GM20431 (cell line): ENCODE measurements around the gene JMJD8.

Experiments
- in situ Hi-C: fragments of 300-500 bp; cut with MseI, MboI; formaldehyde crosslinking; loops from one replicate; pipeline ENCODE4 v1.15.0; 2020; ENCODE audit warnings: low sequenced_read_pairs; ENCODE audit not compliant: unreplicated experiment

Gene JMJD8

DNA sequence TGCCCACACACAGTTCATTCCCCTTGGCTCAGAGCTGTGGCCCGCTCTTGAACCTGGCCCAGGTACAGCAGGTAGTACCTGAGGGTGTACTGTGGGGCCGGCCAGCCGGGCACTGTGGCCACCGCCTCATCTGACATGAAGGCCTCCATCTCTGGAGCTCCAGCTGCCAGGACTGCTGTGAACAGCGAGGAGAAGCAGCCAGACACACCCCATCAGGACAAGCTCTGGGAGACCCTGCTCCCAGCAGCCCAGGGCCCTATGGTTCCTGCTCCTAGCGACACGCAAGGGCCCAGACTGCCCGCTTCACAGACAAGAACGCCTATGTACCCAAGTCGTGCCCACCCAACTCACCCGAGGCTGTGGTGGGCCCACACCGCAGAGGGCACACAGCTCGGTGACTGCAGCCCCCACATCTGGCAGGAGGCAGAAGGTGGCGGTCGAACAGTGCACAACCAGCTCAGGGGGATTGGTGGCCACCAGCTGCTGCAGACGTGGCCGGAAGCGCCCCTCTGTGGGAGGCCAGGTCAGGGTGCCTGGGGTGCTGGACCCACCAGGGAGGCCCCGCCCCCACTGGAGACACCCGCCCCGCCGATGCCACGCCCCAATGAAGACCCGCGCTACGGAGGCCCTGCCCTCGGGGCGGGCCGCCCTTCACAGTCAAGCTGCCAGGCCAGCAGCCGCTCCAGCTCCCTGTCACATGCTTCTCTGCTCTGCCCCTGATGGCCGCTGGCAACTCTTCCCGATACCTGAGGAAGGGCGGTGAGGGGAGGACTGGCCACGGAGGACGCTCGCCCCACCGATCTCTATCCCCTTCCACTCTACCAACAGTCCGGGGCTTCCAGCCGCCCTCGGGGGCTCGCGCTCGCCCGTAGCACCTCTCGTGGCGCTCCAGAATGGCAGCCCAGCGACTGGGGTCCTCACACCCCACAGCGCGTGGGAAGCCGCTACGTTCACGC lies 5.0 kb downstream of the JMJD8 start:
- in situ Hi-C loops: no loop called here

GRCh38 chr16:678209-678857 lies 5.8 kb downstream of the JMJD8 start:
- in situ Hi-C loops: no loop called here

DNA sequence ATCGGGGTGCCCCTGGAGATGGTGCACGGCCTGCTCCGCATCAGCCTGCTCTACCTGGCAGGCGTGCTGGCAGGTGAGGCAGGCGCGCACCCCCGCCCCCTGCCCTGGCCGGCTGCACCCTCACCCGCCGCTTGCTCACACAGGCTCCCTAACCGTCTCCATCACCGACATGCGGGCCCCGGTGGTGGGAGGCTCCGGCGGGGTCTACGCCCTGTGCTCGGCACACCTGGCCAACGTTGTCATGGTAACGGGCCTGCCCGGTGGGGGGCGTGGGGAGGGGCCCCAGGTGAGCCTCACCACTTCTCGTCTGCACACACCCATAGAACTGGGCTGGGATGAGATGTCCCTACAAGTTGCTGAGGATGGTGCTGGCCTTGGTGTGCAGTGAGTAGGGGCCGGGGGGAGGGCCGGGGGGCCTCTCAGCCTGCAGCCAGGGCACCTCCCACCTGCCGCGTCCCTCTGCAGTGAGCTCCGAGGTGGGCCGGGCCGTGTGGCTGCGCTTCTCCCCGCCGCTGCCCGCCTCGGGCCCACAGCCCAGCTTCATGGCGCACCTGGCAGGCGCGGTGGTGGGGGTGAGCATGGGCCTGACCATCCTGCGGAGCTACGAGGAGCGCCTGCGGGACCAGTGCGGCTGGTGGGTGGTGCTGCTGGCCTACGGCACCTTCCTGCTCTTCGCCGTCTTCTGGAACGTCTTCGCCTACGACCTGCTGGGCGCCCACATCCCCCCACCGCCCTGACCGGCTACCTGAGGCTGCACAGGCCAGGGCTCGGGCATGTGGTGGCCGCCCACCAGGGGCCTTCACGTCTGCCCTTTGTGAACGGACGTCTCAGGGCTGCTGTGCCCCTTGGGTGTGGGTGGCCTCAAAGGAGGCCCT lies 6.6 kb downstream of the JMJD8 start:
- in situ Hi-C loops: no loop called here

DNA sequence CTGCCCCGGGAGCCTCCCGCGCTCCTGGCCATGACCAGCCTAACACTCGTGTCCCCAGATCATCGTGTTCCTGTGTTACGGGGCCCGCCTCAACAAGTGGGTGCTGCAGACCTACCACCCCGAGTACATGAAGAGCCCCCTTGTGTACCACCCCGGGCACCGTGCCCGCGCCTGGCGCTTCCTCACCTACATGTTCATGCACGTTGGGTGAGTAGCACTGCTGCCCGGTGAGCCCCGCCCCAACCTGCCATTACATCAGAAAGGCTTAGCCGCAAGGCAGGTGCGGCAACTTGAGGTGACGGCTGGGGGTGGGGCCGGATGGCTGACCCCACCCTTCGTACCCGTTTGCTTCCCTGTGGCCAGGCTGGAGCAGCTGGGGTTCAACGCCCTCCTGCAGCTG lies 7.2 kb downstream of the JMJD8 start:
- in situ Hi-C loops: no loop called here

DNA sequence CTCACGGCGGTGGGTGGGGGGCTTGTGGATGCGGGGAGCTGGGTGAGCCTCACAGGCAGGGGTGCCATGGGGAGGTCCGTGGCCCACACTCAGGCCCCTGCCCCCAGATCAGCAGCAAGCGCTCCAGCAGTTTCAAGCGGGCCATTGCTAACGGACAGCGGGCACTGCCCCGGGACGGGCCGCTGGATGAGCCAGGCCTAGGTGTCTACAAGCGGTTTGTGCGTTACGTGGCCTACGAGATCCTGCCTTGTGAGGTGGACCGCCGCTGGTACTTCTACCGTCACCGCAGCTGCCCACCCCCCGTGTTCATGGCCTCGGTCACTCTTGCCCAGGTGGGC lies 7.6 kb downstream of the JMJD8 start:
- in situ Hi-C loops: no loop called here

GRCh38 chr16:675884-676564 lies 8.1 kb downstream of the JMJD8 start:
- in situ Hi-C loops: no loop called here

DNA sequence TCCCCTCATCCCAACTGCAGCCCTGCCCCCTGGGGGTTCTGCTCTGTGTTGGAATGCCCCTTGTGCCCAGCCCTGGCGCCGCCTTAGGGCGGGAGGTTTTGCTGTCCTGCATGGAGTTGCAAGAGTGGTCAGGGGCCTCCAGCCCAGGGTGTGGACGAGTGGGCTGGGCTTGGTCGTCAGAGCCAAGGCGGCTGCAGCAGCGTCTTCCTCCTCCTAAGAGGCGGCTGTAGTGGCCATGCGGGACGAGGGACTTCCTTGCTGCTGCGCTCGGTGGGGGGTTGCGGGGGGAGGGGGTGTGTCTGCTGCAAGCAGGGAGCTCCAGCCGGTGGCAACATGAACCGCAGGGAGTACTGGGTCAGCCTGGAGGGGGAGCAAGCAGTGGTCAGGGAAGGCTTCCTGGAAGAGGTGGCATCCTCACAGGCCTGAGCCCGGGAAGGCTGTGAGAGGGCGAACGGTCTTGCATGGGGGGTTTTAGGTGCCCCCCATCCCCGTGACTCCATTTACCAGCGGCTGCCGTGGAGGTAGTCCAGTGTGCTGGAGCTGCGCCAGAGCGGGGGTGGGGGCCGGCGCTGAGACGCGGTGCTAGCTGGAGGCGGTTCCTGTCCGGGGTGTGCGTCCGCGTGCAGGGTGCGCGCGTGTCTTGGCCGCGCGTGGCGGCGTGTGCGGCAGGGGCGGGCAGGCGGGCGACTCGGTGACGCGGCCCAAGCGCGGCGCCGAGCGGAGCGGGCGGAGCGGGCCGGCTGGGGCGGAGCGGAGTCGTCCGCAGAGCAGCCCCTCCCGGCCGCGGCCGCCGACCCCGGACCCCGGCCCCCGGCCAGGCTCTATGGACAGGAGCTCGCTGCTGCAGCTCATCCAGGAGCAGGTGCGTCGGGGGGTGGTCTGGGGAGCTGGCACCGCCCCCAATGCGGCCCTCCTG lies 8.9 kb downstream of the JMJD8 start, which contains the start of gene RHBDL1:
Gene RHBDL1, plus strand, starts transcription at position 704 of the 916 bp plus-strand sequence. Its CDS starts 120 bp downstream, at position 824.
- in situ Hi-C loops: no loop called here

DNA sequence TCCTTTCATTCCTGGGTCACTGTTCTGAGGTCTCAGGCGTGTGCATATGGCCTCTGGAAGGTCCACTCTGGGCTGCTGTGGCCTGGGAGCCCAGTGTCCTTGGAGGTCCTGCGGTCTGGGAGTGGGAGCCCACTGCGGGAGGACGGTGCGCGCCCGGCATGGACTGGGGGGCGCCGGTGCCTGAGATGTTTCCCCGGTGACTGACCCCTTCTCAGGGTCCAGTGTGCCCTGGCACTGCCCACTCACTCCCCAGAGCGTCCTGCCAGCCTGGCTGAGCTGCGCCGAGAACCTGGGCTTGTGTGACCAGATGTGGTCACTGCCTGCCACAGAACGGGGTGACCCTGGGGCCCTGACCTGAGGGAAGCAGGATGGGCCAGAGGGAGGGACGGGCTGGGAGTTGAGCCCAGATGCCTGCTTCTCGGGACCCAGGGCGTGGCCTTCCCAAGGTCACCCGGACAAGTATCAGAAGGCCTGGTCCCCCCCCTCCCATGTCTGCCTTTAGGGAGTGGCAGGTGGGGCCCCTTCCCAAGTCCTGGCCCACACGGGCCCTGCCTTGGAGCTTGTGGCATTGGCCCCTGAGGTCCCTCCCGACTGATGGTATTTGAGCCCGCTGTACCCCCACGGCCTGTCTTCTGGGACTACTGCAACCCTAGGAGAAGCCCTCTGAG lies 9.8 kb downstream of the JMJD8 start:
- in situ Hi-C loops: no loop called here

DNA sequence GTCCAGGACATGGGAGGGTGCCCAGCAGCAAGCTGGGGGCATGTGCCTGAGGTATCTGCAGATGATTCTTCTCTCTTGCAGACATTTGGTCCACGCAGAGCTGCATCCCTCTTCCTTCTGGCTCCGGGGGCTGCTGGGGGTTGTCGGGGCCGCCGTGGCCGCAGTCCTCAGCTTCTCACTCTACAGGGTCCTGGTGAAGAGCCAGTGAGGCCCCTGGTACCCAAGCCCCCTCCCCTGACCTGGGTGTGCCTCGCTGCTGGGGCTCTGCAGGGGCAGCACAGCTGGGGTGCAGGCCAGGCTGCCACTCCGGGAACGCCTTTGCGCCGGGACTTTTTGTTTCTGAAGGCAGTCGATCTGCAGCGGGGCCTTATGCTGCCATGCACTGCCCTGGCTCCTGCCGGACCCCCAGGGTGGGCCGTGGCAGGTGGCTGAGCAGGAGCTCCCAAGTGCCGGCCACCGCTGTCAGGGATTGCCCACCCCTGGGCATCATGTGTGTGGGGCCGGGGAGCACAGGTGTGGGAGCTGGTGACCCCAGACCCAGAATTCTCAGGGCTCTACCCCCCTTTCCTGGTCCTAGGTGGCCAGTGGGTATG lies 10.6 kb downstream of the JMJD8 start:
- in situ Hi-C loops: no loop called here

- in situ Hi-C loops: no loop called here
These were observed 11.3 kb downstream of the JMJD8 start for GRCh38 chr16:672851-673250.

- in situ Hi-C loops: no loop called here
These were observed 11.8 kb downstream of the JMJD8 start for GRCh38 chr16:672371-672770.

DNA sequence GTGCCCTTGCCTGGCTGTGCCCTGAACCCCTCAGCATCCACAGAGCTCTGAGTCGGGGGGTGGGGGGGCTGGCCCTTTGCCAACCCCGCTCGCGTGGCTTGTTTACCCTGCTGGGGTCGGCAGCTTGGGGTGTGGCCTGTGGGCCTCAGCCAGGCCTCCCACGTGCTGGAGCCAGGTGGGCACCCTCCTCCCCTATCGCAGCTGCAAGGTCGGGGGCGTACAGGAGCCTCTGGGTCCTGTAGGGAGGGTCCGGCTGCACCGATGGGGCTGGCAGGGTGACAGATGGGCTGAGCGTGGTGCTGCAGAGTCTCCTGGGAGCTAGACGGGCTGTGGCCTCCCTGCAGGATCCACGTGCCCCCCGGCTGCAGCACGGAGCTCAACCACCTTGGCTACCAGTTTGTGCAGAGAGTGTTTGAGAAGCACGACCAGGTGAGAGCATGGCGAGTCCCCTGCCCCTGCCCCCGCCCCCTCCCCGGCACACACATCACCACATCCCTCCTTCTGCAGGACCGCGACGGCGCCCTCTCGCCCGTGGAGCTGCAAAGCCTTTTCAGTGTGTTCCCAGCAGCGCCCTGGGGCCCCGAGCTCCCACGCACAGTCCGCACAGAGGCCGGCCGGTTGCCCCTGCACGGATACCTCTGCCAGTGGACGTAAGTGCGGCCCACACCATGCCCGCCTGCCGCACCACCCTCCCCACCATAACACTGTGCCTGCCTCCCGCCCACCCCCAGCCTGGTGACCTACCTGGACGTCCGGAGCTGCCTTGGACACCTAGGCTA lies 12.6 kb downstream of the JMJD8 start:
- in situ Hi-C loops: no loop called here

GRCh38 chr16:670485-671352 lies 13.4 kb downstream of the JMJD8 start:
- in situ Hi-C loops: no loop called here

DNA sequence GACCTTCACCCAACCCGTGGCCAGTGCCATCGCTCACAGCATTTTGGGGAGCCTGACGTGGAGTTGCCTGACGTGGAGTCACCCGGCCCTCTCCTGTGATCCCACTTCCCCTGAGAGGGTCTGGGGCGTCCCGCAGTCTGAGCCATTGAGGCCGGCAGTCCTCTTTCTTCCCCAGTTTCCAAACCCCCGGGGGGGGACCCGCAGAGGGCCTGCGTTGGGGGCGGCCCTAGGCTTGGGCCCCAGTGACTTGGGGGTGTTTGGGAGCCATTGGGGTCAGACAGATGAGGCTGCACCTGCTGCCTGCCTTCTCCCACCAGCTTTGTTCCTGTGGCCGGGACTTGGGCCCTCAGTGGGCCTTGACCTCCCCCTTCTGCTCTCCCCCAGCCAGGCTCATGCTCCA lies 14.5 kb downstream of the JMJD8 start:
- in situ Hi-C loops: no loop called here

GRCh38 chr16:668519-669171 lies 15.5 kb downstream of the JMJD8 start:
- in situ Hi-C loops: no loop called here
